Sigmoid colon (tissue), 7 donors: Measurements from ENCODE around the gene UBE2D4. TPM values are rescaled to one million over a fixed set of nuclear protein-coding genes. Genes with fewer than 3 reads are reported as not detected.

Source experiments
- DNase-seq: peaks from one replicate; pipeline ENCODE4 v3.0.0-alpha.2; 2019
- H3K27ac ChIP-seq, 4 donors: fragments of 200-600 bp; sonication (generic); one replicate each; pipeline ENCODE4 v1.5.1; 2016 to 2019; ENCODE audit warnings: mild to moderate bottlenecking in 1 of 4
- H3K27me3 ChIP-seq, 3 donors: fragments of 200-600 bp; sonication (generic); one replicate each; pipeline ENCODE4 v1.5.1; 2019; ENCODE audit warnings: mild to moderate bottlenecking in 1 of 3
- H3K36me3 ChIP-seq, 4 donors: fragments of 200-600 bp; sonication (generic); one replicate each; pipeline ENCODE4 v1.5.1; 2016 to 2019
- H3K4me1 ChIP-seq, 4 donors: fragments of 200-600 bp; sonication (generic); one replicate each; pipeline ENCODE4 v1.5.1; 2017 to 2019
- H3K4me3 ChIP-seq, 4 donors: fragments of 200-600 bp; sonication (generic); one replicate each; pipeline ENCODE4 v1.5.1; 2017 to 2019; ENCODE audit warnings: mild to moderate bottlenecking in 2 of 4, moderate library complexity in 1 of 4
- H3K9me3 ChIP-seq, 4 donors: fragments of 200-600 bp in 3 of 4; sonication (generic) in 3 of 4; one replicate each; pipeline versions ENCODE4 v1.5.1 to v1.6.1; 2013 to 2019
- CTCF ChIP-seq, 4 experiments: fragments of 450-650 bp in 3 of 4; fragments of 200-600 bp in 1 of 4; IDR thresholded peaks; one replicate each; pipeline ENCODE4 v1.5.1; 2016 to 2019; ENCODE audit warnings: antibody characterized with exemption in 4 of 4, mild to moderate bottlenecking in 3 of 4, moderate library complexity in 2 of 4
- EP300 ChIP-seq, 4 donors: sonication (generic); formaldehyde crosslinking; IDR thresholded peaks; one replicate each; pipeline ENCODE4 v1.6.1; 2017; ENCODE audit warnings: antibody characterized with exemption in 4 of 4
- POLR2A ChIP-seq, 2 donors: fragments of 450-650 bp; IDR thresholded peaks; one replicate each; pipeline ENCODE4 v1.6.1; 2016; ENCODE audit warnings: antibody characterized with exemption in 2 of 2, mild to moderate bottlenecking in 2 of 2, moderate library complexity in 2 of 2
- POLR2AphosphoS5 ChIP-seq, 4 donors: sonication (generic); formaldehyde crosslinking; IDR thresholded peaks; one replicate each; pipeline ENCODE4 v1.6.1; 2017; ENCODE audit warnings: antibody characterized with exemption in 4 of 4
- WGBS, 2 donors: extraction: QIAGEN DNeasy Blood & Tissue Kit; methylation state at CpG; one replicate each; pipeline ENCODE4 v1.1.7; 2013; 5-methylcytosine and 5-hydroxymethylcytosine counted together
- intact Hi-C: fragments of 100-400 bp; cut with DNase I; formaldehyde crosslinking; loops from one replicate; pipeline ENCODE4 v1.15.1; 2023
- polyA plus RNA-seq, 3 donors: library from polyadenylated mRNA; stranded (reverse); fragments of 200-250 nt; gene quantifications; one replicate each; pipeline ENCODE4 v1.2.3, GENCODE V29; 2013
- total RNA-seq, 4 donors: library from RNA; depleted of rRNA; stranded (reverse); fragments of >200 nt; gene quantifications; one replicate each; pipeline ENCODE4 v1.1.0, GENCODE V29; 2016
- donor health status: healthy with polysubstance abuse.
- donor health status: Bipolar disorder and iron deficiency.
- donor health status: healthy.

UBE2D4 gene
- total and polyA plus RNA-seq, 7 donors: 7.5 to 37.1 (median 24.0) TPM

GRCh38 chr7:43880596-43880995, 45.6 kb upstream of the UBE2D4 start:
- no peak for DNase-seq
- Histone ChIP-seq H3K9me3 (no peaks in the 10 kb centered on the region), H3K4me3 (no peak overlapping the region), H3K27me3 (no peaks in the 10 kb centered on the region), H3K27ac (no peak overlapping the region), H3K4me1 (peaks cover 0 to 8% (median 3%) of the 10 kb centered on the region in 4 donors), H3K36me3 (peaks cover 18 to 84% (median 59%) of the 10 kb centered on the region in 4 donors)
- no peak for TF ChIP-seq POLR2AphosphoS5 (IDR thresholded peaks at IDR 0.05)
- WGBS, 2 donors: 79 to 87% methylated on average over 5 of the region's 5 CpGs
- intact Hi-C loops: no loop called here

- DNase-seq: no peak
- H3K4me1 ChIP-seq: peaks cover 0 to 12% (median 5%) of the 10 kb centered on the region in 4 donors
- intact Hi-C loops: no loop called here
- no peaks in the 10 kb centered on the region for H3K27me3 ChIP-seq
- peaks cover 5 to 62% (median 31%) of the 10 kb centered on the region in 4 donors for H3K36me3 ChIP-seq
- no peak overlapping the region for H3K4me3 ChIP-seq
- 87 to 92% methylated on average over 4 of the region's 4 CpGs for WGBS, 2 donors
- no peak overlapping the region for H3K27ac ChIP-seq
- no peaks in the 10 kb centered on the region for H3K9me3 ChIP-seq
- TF ChIP-seq CTCF (IDR thresholded peaks at IDR 0.05) (no peak), EP300 (IDR thresholded peaks at IDR 0.05) (no peak), POLR2AphosphoS5 (IDR thresholded peaks at IDR 0.05) (no peak), POLR2A (IDR thresholded peaks at IDR 0.05) (no peak)
Observed at GRCh38 chr7:43884209-43884608, 42.0 kb upstream of the UBE2D4 start.

DNA sequence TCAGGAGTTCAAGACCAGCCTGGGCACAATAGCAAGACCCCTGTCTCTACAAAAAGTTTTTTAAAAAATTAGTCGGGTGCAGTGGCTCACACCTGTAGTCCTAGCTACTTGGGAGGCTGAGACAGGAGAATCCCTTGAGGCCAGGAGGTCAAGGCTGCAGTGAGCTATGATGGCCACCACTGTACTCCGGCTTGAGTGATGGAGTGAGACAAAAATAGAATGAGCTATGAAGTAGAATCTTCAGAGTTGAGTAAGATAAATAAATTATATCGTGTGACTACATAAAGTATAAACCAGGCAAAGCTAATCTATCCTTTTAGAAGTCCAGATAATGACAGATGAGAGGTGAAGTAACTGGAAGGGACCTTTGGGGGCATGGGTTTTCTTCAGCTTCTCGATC, 41.6 kb upstream of the UBE2D4 start:
- no peak overlapping the region for H3K27ac ChIP-seq
- DNase-seq: no peak
- intact Hi-C loops: no loop called here
- no peaks in the 10 kb centered on the region for H3K9me3 ChIP-seq
- TF ChIP-seq POLR2A (IDR thresholded peaks at IDR 0.05) (no peak), EP300 (IDR thresholded peaks at IDR 0.05) (no peak), POLR2AphosphoS5 (IDR thresholded peaks at IDR 0.05) (no peak), CTCF (IDR thresholded peaks at IDR 0.05) (no peak)
- no peak overlapping the region for H3K4me3 ChIP-seq
- WGBS, 2 donors: 93% methylated on average over 4 of the region's 4 CpGs
- no peaks in the 10 kb centered on the region for H3K27me3 ChIP-seq
- H3K4me1 ChIP-seq: peaks cover 0 to 13% (median 6%) of the 10 kb centered on the region in 4 donors
- H3K36me3 ChIP-seq: peaks cover 5 to 58% (median 31%) of the 10 kb centered on the region in 4 donors

DNA sequence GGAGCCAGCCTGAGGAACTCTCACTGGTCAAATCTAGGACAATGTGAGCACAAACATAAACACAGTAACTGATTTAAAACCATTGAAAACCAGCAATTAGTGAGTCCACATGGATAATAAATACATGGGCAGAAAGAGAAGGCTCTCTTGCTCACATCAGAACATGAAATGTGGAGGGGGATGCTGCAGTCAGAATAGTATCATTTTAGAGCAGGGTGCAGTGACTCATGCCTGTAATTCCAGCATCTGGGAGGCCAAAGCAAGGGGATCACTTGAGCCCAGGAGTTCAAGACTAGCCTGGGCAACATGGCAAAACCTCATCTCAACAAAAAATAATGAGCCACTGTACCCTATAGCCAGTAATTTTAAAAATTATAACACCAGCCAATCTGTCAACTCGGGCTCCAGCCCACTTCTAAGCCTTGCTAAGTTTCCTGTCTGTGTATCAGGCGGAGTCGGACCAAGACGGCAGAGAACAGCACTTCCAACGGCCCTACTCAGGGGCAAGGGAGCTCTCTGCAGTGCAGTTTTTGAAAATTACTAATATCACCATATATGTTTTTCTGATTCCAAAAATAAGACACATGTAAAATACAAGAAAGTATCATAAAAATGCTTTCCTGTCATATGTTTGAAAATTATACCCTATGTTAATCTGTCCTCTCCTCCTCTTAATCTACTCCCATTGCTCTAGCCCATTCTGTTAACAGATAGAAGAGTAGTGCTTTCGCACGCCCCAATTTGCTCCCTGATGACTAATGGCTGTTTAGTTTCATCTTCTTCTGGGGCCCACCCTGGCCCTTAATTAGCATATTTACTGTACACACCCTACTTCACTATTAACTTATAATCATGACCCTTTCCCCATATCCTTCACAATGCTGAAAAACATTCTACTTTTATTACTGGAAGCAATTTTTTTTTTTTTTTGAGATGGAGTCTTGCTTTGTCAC, 37.0 kb upstream of the UBE2D4 start:
- WGBS, 2 donors: 82 to 84% methylated on average over 7 of the region's 7 CpGs
- Histone ChIP-seq H3K27ac (no peak overlapping the region), H3K27me3 (no peaks in the 10 kb centered on the region), H3K4me1 (peaks cover 0 to 25% (median 20%) of the 10 kb centered on the region in 4 donors), H3K9me3 (no peaks in the 10 kb centered on the region), H3K4me3 (no peak overlapping the region), H3K36me3 (peaks cover 5 to 27% (median 10%) of the 10 kb centered on the region in 4 donors)
- intact Hi-C loops: no loop called here
- no peak for DNase-seq
- TF ChIP-seq CTCF (IDR thresholded peaks at IDR 0.05): no peak
- no peak for TF ChIP-seq EP300 (IDR thresholded peaks at IDR 0.05)

DNA sequence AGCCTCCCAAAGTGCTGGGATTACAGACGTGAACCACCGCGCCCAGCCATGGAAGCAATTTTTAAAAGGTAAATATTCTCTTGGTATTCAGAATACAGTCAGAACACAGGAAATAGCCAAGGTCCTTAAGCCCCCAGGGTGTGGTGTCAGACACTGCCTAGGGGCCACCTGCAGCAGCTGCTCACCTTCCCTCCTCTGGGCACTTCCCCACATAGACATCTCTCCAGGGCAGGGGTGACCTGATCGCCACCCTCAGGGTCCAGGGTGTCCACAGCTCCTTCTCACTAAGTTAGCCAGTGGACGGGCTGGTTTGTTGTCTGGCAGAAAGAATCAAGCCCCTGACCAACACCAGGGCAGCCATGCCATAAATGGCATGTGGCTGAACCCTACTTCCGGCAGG, 35.8 kb upstream of the UBE2D4 start:
- TF ChIP-seq POLR2A (IDR thresholded peaks at IDR 0.05) (no peak), CTCF (IDR thresholded peaks at IDR 0.05) (no peak), POLR2AphosphoS5 (IDR thresholded peaks at IDR 0.05) (no peak), EP300 (IDR thresholded peaks at IDR 0.05) (no peak)
- peaks cover 0 to 15% (median 5%) of the 10 kb centered on the region in 4 donors for H3K36me3 ChIP-seq
- intact Hi-C loops: no loop called here
- H3K27me3 ChIP-seq: no peaks in the 10 kb centered on the region
- DNase-seq: no peak
- H3K4me3 ChIP-seq: no peak overlapping the region
- no peaks in the 10 kb centered on the region for H3K9me3 ChIP-seq
- H3K4me1 ChIP-seq: peaks cover 0 to 25% (median 20%) of the 10 kb centered on the region in 4 donors
- H3K27ac ChIP-seq: no peak overlapping the region
- WGBS, 2 donors: 93 to 96% methylated on average over 6 of the region's 6 CpGs
